Neural cell (in vitro differentiated cells): ENCODE measurements around the gene PLA2G6. TPM values are rescaled to one million over a fixed set of nuclear protein-coding genes. Genes with fewer than 3 reads are reported as not detected.

ENCODE experiments used
- H2AFZ ChIP-seq: fragments of 200-600, 300-800 bp; sonication (generic), shearing (Covaris generic); 2 replicates; pipeline ENCODE4 v1.6.0; 2014; ENCODE audit warnings: low read depth, mild to moderate bottlenecking, antibody characterized with exemption, low read length, moderate library complexity
- H3F3A ChIP-seq: fragments of 200-600 bp; shearing (Covaris generic); 2 replicates; pipeline ENCODE4 v1.6.1; 2016; ENCODE audit warnings: mild to moderate bottlenecking, moderate library complexity, mixed read lengths, antibody characterized with exemption, low read length; ENCODE audit not compliant: insufficient read depth, poor library complexity, severe bottlenecking
- H3K27ac ChIP-seq: fragments of 200-600, 300-800 bp; sonication (generic), shearing (Covaris generic); 2 replicates; pipeline ENCODE4 v1.5.1; 2014; ENCODE audit warnings: mild to moderate bottlenecking, low read length, moderate library complexity
- H3K27me3 ChIP-seq: fragments of 300-800, 200-600 bp; sonication (generic), shearing (Covaris generic); 2 replicates; pipeline ENCODE4 v1.6.0; 2014; ENCODE audit warnings: mild to moderate bottlenecking, low read depth, low read length, moderate library complexity; ENCODE audit not compliant: insufficient read depth
- H3K36me3 ChIP-seq: fragments of 300-800, 200-600 bp; sonication (generic), shearing (Covaris generic); 2 replicates; pipeline ENCODE4 v1.5.1; 2014; ENCODE audit warnings: mild to moderate bottlenecking, antibody characterized with exemption, low read length, moderate library complexity; ENCODE audit not compliant: insufficient read depth
- H3K4me2 ChIP-seq: fragments of 300-800, 200-600 bp; sonication (generic), shearing (Covaris generic); 2 replicates; pipeline ENCODE4 v1.6.0; 2014; ENCODE audit warnings: mild to moderate bottlenecking, low read length
- H3K4me3 ChIP-seq: fragments of 300-800, 200-600 bp; sonication (generic), shearing (Covaris generic); 2 replicates; pipeline ENCODE4 v1.5.1; 2014; ENCODE audit warnings: mild to moderate bottlenecking, low read length, moderate library complexity
- H3K79me2 ChIP-seq: fragments of 200-600 bp; shearing (Covaris generic); replicated peaks from 2 replicates; pipeline ENCODE4 v1.6.0; 2014; ENCODE audit warnings: mild to moderate bottlenecking, low read length, moderate library complexity; ENCODE audit not compliant: insufficient read depth
- H3K9ac ChIP-seq: fragments of 300-800, 200-600 bp; sonication (generic), shearing (Covaris generic); 2 replicates; pipeline ENCODE4 v1.6.1; 2016; ENCODE audit warnings: mild to moderate bottlenecking, low read length, mixed read lengths
- H3K9me2 ChIP-seq: fragments of 200-600 bp; shearing (Covaris generic); 2 replicates; pipeline ENCODE4 v1.6.1; 2016; ENCODE audit warnings: mild to moderate bottlenecking, low read length, mixed read lengths; ENCODE audit not compliant: insufficient read depth
- H3K9me3 ChIP-seq: fragments of 200-600, 300-800 bp; sonication (generic), shearing (Covaris generic); 2 replicates; pipeline ENCODE4 v1.6.1; 2016; ENCODE audit warnings: mild to moderate bottlenecking, mixed run types, low read length, moderate library complexity, mixed read lengths
- H4K20me1 ChIP-seq: fragments of 200-600 bp; shearing (Covaris generic); 2 replicates; pipeline ENCODE4 v1.6.1; 2016; ENCODE audit warnings: mild to moderate bottlenecking, mixed run types; ENCODE audit not compliant: insufficient read depth
- EP300 ChIP-seq: fragments of 450-650 bp; conservative IDR thresholded peaks from 2 replicates; pipeline ENCODE4 v1.6.1; 2014; ENCODE audit warnings: antibody characterized with exemption, mild to moderate bottlenecking, moderate library complexity; ENCODE audit not compliant: poor library complexity, severe bottlenecking
- EZH2 ChIP-seq: fragments of 200-600, 300-800 bp; shearing (Covaris generic), sonication (generic); IDR thresholded peaks from 2 replicates; pipeline ENCODE4 v1.6.1; 2014; ENCODE audit warnings: antibody characterized with exemption, low read length, borderline replicate concordance, mild to moderate bottlenecking; ENCODE audit not compliant: insufficient read depth, poor library complexity, severe bottlenecking
- MXI1 ChIP-seq: fragments of 450-650 bp; conservative IDR thresholded peaks from 2 replicates; pipeline ENCODE4 v1.6.1; 2014; ENCODE audit warnings: antibody characterized with exemption, mild to moderate bottlenecking; ENCODE audit not compliant: poor library complexity, severe bottlenecking
- POLR2AphosphoS5 ChIP-seq: IDR thresholded peaks from 2 replicates; pipeline ENCODE4 v1.6.1; 2012
- RAD21 ChIP-seq: fragments of 450-650 bp; conservative IDR thresholded peaks from 2 replicates; pipeline ENCODE4 v1.6.1; 2014; ENCODE audit warnings: antibody characterized with exemption, mild to moderate bottlenecking, moderate library complexity
- SMC3 ChIP-seq: fragments of 450-650 bp; conservative IDR thresholded peaks from 2 replicates; pipeline ENCODE4 v1.6.1; 2014; ENCODE audit warnings: antibody characterized with exemption, mild to moderate bottlenecking, moderate library complexity; ENCODE audit not compliant: poor library complexity
- TAF1 ChIP-seq: IDR thresholded peaks from 2 replicates; pipeline ENCODE4 v1.6.1; 2012; ENCODE audit warnings: low read depth
- polyA minus RNA-seq: library from RNA; depleted of rRNA, polyadenylated mRNA; stranded (reverse); fragments of >200 nt; gene quantifications from 2 replicates; pipeline ENCODE4 v1.2.3, GENCODE V29; 2014
- polyA plus RNA-seq: library from polyadenylated mRNA; depleted of rRNA; stranded (reverse); fragments of >200 nt; gene quantifications from 2 replicates; pipeline ENCODE4 v1.2.3, GENCODE V29; 2014
- TF ChIP-seq, protein P1 (sequence below): fragments of 450-650 bp; IDR thresholded peaks from 2 replicates; pipeline ENCODE4 v1.5.1; 2014; ENCODE audit warnings: antibody characterized with exemption, mild to moderate bottlenecking, moderate library complexity; ENCODE audit not compliant: poor library complexity, severe bottlenecking
- TF ChIP-seq, protein P2 (sequence below): IDR thresholded peaks from 2 replicates; pipeline ENCODE4 v1.6.1; 2012; ENCODE audit warnings: borderline replicate concordance

Gene PLA2G6, protein sequence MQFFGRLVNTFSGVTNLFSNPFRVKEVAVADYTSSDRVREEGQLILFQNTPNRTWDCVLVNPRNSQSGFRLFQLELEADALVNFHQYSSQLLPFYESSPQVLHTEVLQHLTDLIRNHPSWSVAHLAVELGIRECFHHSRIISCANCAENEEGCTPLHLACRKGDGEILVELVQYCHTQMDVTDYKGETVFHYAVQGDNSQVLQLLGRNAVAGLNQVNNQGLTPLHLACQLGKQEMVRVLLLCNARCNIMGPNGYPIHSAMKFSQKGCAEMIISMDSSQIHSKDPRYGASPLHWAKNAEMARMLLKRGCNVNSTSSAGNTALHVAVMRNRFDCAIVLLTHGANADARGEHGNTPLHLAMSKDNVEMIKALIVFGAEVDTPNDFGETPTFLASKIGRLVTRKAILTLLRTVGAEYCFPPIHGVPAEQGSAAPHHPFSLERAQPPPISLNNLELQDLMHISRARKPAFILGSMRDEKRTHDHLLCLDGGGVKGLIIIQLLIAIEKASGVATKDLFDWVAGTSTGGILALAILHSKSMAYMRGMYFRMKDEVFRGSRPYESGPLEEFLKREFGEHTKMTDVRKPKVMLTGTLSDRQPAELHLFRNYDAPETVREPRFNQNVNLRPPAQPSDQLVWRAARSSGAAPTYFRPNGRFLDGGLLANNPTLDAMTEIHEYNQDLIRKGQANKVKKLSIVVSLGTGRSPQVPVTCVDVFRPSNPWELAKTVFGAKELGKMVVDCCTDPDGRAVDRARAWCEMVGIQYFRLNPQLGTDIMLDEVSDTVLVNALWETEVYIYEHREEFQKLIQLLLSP
- polyA plus RNA-seq, result 18.5 and 20.0 TPM in 2 replicates
- polyA minus RNA-seq, result 26.5 and 32.6 TPM in 2 replicates

DNA sequence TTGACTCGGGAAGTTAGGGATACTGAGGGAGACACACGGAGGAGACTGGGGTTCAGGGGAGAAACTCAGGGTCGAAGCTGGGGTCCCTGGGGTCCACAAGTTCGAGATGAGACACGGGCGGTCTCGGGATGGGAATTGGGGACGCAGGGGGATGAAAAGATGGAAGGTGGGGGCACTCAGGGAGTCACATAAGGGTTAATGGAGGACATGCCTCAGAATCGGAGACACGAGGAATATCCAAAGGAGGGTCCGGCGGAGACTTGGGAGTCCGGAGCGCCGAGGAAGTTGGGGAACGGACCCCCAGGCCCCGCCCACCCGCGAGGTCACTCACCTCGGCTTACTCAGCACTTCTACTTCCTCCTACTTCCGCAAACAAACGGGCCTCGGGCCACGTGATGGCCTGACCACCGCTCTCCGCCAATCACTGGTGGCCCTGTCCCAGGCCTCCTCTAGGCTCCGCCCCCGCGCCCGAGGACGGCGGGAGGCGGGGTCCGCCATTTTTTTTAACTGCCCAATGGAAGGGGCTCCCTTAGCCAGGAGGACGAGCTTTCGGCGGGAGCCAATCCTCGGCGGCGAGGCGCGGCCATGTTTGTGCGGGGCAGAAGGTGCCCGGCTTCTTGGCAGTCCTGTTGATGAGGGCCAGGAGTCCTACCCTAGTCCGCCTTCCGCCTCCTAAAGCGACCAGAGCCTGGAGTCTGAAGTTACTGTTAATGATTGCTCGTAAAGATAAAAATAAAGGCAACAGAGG, at the start of gene PLA2G6:
PLA2G6 (minus strand) TSS at position 378 of the 748 bp plus-strand sequence. CDS start 12,404 bp downstream, outside the sequence.
- Histone ChIP-seq H3K4me2 (peak within 1 kb of the TSS; percentile 93), H3F3A (no peaks in the 10 kb centered on the region), H3K27ac (peak within 1 kb of the TSS; percentile 65), H3K36me3 (no peaks in the 10 kb centered on the region), H2AFZ (peak within 1 kb of the TSS; percentile 79), H3K79me2 (peaks cover 5% of the 10 kb centered on the region), H3K9me2 (no peaks in the 10 kb centered on the region), H4K20me1 (no peaks in the 10 kb centered on the region), H3K9ac (peak within 1 kb of the TSS; percentile 67), H3K4me3 (peak within 1 kb of the TSS; percentile 80), H3K9me3 (no peaks in the 10 kb centered on the region), H3K27me3 (no peaks in the 10 kb centered on the region)
- TF ChIP-seq TAF1, result no peak
- TF ChIP-seq MXI1, result peak; percentile 70

DNA sequence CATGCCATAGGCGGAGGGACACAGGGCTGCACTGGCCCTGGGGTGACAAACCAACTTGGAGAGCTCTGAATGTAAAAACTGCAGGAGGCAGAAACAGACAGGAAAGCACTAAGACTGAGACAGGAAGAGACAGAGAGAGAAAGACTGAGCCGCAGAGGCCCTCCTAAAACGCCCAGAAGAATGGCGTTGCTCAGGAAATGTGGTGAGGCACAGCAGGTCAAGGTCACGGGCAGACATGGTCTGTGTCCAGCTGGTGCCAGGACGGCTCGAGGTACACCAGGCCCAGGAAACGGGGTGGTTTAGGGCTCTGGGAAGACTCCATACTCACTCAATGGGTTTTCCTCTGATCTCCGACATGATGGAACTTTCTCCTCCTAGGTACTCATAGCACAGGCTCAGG, 49.3 kb upstream of the PLA2G6 start:
- no peak overlapping the region for H2AFZ ChIP-seq
- H3K27ac ChIP-seq, result no peak overlapping the region
- H3K4me3 ChIP-seq, result no peak overlapping the region
- H4K20me1 ChIP-seq, result no peaks in the 10 kb centered on the region
- no peak overlapping the region for H3K9ac ChIP-seq
- H3K9me2 ChIP-seq, result no peaks in the 10 kb centered on the region
- H3F3A ChIP-seq, result no peaks in the 10 kb centered on the region
- no peak overlapping the region for H3K4me2 ChIP-seq
- H3K27me3 ChIP-seq, result no peaks in the 10 kb centered on the region
- no peaks in the 10 kb centered on the region for H3K9me3 ChIP-seq
- TF ChIP-seq, protein P1, sequence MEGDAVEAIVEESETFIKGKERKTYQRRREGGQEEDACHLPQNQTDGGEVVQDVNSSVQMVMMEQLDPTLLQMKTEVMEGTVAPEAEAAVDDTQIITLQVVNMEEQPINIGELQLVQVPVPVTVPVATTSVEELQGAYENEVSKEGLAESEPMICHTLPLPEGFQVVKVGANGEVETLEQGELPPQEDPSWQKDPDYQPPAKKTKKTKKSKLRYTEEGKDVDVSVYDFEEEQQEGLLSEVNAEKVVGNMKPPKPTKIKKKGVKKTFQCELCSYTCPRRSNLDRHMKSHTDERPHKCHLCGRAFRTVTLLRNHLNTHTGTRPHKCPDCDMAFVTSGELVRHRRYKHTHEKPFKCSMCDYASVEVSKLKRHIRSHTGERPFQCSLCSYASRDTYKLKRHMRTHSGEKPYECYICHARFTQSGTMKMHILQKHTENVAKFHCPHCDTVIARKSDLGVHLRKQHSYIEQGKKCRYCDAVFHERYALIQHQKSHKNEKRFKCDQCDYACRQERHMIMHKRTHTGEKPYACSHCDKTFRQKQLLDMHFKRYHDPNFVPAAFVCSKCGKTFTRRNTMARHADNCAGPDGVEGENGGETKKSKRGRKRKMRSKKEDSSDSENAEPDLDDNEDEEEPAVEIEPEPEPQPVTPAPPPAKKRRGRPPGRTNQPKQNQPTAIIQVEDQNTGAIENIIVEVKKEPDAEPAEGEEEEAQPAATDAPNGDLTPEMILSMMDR, result no peak
- no peak for TF ChIP-seq EZH2
- no peak for TF ChIP-seq EP300
- no peak for TF ChIP-seq RAD21
- TF ChIP-seq SMC3, result no peak
- TF ChIP-seq MXI1, result no peak
- no peak for TF ChIP-seq TAF1
- TF ChIP-seq POLR2AphosphoS5, result no peak
- TF ChIP-seq, protein P2, sequence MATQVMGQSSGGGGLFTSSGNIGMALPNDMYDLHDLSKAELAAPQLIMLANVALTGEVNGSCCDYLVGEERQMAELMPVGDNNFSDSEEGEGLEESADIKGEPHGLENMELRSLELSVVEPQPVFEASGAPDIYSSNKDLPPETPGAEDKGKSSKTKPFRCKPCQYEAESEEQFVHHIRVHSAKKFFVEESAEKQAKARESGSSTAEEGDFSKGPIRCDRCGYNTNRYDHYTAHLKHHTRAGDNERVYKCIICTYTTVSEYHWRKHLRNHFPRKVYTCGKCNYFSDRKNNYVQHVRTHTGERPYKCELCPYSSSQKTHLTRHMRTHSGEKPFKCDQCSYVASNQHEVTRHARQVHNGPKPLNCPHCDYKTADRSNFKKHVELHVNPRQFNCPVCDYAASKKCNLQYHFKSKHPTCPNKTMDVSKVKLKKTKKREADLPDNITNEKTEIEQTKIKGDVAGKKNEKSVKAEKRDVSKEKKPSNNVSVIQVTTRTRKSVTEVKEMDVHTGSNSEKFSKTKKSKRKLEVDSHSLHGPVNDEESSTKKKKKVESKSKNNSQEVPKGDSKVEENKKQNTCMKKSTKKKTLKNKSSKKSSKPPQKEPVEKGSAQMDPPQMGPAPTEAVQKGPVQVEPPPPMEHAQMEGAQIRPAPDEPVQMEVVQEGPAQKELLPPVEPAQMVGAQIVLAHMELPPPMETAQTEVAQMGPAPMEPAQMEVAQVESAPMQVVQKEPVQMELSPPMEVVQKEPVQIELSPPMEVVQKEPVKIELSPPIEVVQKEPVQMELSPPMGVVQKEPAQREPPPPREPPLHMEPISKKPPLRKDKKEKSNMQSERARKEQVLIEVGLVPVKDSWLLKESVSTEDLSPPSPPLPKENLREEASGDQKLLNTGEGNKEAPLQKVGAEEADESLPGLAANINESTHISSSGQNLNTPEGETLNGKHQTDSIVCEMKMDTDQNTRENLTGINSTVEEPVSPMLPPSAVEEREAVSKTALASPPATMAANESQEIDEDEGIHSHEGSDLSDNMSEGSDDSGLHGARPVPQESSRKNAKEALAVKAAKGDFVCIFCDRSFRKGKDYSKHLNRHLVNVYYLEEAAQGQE, result no peak
- no peaks in the 10 kb centered on the region for H3K79me2 ChIP-seq
- no peaks in the 10 kb centered on the region for H3K36me3 ChIP-seq
